Kidney (tissue), 14 donors: Measurements from ENCODE around the gene ACAP3. TPM values are rescaled to one million over a fixed set of nuclear protein-coding genes. Genes with fewer than 3 reads are reported as not detected.

Source experiments
- DNase-seq, 5 donors: peaks; one replicate each; pipeline ENCODE4 v3.0.0-alpha.2; 2013 to 2020
- FAIRE-seq: peaks from 2 replicates; lab custom pipeline; 2012; peaks lifted over from hg19 to GRCh38; lab: Jason Lieb, UNC
- H3K27ac ChIP-seq, 2 donors: one replicate each; pipeline ENCODE4 v1.7.0; 2013; ENCODE audit warnings: low read depth in 2 of 2, low read length in 2 of 2, inconsistent platforms in 1 of 2
- H3K27me3 ChIP-seq: one replicate; pipeline ENCODE4 v1.7.1; 2013; ENCODE audit warnings: low read length, inconsistent platforms; ENCODE audit not compliant: control insufficient read depth, insufficient read depth
- H3K36me3 ChIP-seq, 3 donors: one replicate each; pipeline versions ENCODE4 v1.7.0 to v1.7.1; 2013; ENCODE audit warnings: low read length in 3 of 3, control low read depth in 1 of 3, inconsistent platforms in 1 of 3; ENCODE audit not compliant: insufficient read depth in 3 of 3, control insufficient read depth in 2 of 3
- H3K4me1 ChIP-seq, 3 donors: one replicate each; pipeline versions ENCODE4 v1.7.0 to v1.7.1; 2013; ENCODE audit warnings: low read length in 3 of 3, inconsistent platforms in 1 of 3, low read depth in 1 of 3; ENCODE audit not compliant: control insufficient read depth in 2 of 3, insufficient read depth in 2 of 3
- H3K4me3 ChIP-seq, 3 donors: one replicate each; pipeline versions ENCODE4 v1.7.0 to v1.8.1; 2013; ENCODE audit warnings: low read length in 3 of 3, control low read depth in 1 of 3, inconsistent platforms in 1 of 3
- H3K9ac ChIP-seq, 3 donors: one replicate each; pipeline versions ENCODE4 v1.7.0 to v1.7.1; 2013; ENCODE audit warnings: low read length in 3 of 3, control low read depth in 1 of 3, inconsistent platforms in 1 of 3
- H3K9me3 ChIP-seq, 3 donors: one replicate each; pipeline versions ENCODE4 v1.7.0 to v1.7.1; 2013; ENCODE audit warnings: low read length in 3 of 3, control low read depth in 1 of 3, inconsistent platforms in 1 of 3; ENCODE audit not compliant: control insufficient read depth in 2 of 3, insufficient read depth in 1 of 3
- CTCF ChIP-seq: IDR thresholded peaks from 3 replicates; pipeline ENCODE4 v1.5.1; 2012; ENCODE audit warnings: mild to moderate bottlenecking, moderate library complexity, borderline replicate concordance; ENCODE audit not compliant: insufficient read depth; ENCODE audit errors: extremely low read depth
- intact Hi-C: fragments of 100-400 bp; cut with DNase I; formaldehyde crosslinking; loops from one replicate; pipeline ENCODE4 v1.11.1; 2022
- polyA plus RNA-seq: library from polyadenylated mRNA; stranded (reverse); fragments of 350-450 nt; fragmentation: Illumina TruSeq; extraction: RNeasy Lipid Tissue Mini Kit (QIAGEN cat#74804); gene quantifications from one replicate; pipeline ENCODE4 v1.2.3, GENCODE V29; 2014; ENCODE audit warnings: low read depth, low replicate concordance; ENCODE audit not compliant: insufficient read depth
- total RNA-seq: library from RNA; stranded (reverse); fragmentation: NEBNext Ultra II Directional; extraction: Animal tissue kit (Norgen Biotek cat#: 25700); gene quantifications from one replicate; pipeline ENCODE4 v1.2.1, GENCODE V29; 2021
- donor health status: control.
- donor health status: control.
- donor health status: control.
- donor health status: control.
- donor health status: control.
- donor health status: DM: yes; HTN: yes; CAD: no.
- donor health status: Normal renal cell carcinoma (clear cell type).

ACAP3 gene
- total and polyA plus RNA-seq, 2 donors from 2014 or later, result 15.9 to 39.5 TPM

DNA sequence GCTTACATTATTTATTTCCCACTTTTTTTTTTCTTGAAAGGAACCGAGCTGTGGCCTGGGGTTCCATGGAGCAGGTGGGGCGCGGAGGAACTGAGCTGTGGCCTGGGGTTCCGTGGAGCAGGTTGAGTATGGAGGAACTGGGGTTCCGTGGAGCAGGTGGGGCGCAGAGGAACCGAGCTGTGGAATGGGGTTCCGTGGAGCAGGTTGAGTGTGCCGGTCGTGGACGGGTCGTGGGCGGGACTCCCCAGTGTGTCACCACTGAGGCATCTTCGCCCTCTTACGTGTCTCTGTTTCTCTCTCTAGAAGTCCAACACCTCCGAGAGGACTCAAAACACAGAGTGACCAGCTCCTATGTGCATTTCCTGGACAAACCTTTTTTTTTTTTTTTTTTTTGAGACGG lies 28.7 kb downstream of the ACAP3 start:
- Histone ChIP-seq H3K27ac (peak overlapping the region in 1 of 2 donors; percentile 32), H3K9me3 (no peaks in the 10 kb centered on the region), H3K9ac (no peak overlapping the region), H3K27me3 (no peaks in the 10 kb centered on the region), H3K4me1 (peaks cover 0 to 19% (median 11%) of the 10 kb centered on the region in 3 donors), H3K36me3 (no peaks in the 10 kb centered on the region), H3K4me3 (no peak overlapping the region)
- intact Hi-C loops, result no loop called here
- TF ChIP-seq CTCF, result no peak
- DNase-seq (no peak), FAIRE-seq (no peak)

GRCh38 chr1:1278620-1279019 lies 29.1 kb downstream of the ACAP3 start:
- Histone ChIP-seq H3K36me3 (no peaks in the 10 kb centered on the region), H3K9me3 (no peaks in the 10 kb centered on the region), H3K9ac (no peak overlapping the region), H3K4me1 (peaks cover 0 to 19% (median 11%) of the 10 kb centered on the region in 3 donors), H3K27ac (peak overlapping the region in 1 of 2 donors; percentile 32), H3K4me3 (no peak overlapping the region), H3K27me3 (no peaks in the 10 kb centered on the region)
- TF ChIP-seq CTCF, result no peak
- FAIRE-seq (no peak), DNase-seq (no peak)
- intact Hi-C loops, result no loop called here

DNA sequence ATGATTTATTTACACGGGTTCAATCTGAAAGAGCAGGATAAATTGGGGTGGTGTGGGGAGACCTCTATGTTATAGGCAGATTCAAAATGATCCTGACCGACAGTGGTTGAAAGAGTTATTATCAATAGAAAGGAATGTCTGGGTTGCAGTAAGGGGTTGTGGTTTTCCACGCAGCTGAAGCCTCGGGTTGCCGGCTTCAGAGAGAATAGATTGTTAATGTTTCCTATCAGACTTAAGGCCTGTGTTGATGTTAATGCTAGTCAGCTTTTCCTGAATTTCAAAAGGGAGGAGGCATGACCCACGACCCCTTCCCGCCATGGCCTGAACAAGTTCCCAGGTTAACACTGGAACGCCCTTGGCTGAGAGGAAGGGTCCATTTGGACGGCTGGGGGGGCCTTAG lies 31.9 kb downstream of the ACAP3 start:
- H3K4me1 ChIP-seq, result peaks cover 0 to 23% (median 22%) of the 10 kb centered on the region in 3 donors
- H3K9ac ChIP-seq, result no peak overlapping the region
- no peak overlapping the region for H3K4me3 ChIP-seq
- intact Hi-C loops, result no loop called here
- no peaks in the 10 kb centered on the region for H3K27me3 ChIP-seq
- H3K27ac ChIP-seq, result no peak overlapping the region
- no peak for DNase-seq
- TF ChIP-seq CTCF, result no peak
- H3K9me3 ChIP-seq, result no peaks in the 10 kb centered on the region
- H3K36me3 ChIP-seq, result peaks cover 0 to 5% (median 0%) of the 10 kb centered on the region in 3 donors
- no peak for FAIRE-seq

DNA sequence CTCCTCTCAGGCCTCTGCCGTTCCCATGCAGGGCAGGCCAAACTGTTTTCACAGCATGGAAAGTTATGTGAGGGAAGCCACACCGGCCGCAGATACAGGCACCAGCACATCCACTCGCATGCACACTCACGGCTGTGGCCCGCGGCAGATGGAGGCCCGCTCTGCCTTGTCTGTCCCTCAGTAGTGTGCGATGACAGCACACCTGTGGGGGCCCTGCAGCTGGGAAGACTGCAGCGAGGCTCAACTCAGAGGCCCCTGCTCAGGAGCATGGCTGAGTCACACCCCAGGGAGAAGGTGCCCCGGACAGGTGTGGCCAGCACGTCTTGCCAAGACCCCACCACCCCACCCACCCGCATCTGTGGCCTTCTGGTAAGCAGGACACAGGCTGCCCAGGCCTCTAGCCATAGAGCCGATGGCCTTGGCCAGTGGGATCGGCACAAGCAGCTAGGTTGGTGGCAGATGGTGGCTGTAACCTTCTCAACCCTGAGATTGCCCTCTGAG lies 32.7 kb downstream of the ACAP3 start:
- DNase-seq, result peak in 1 of 5 donors; percentile 76
- H3K36me3 ChIP-seq, result peaks cover 0 to 5% (median 0%) of the 10 kb centered on the region in 3 donors
- H3K4me1 ChIP-seq, result peaks cover 0 to 29% (median 25%) of the 10 kb centered on the region in 3 donors
- no peak overlapping the region for H3K9ac ChIP-seq
- TF ChIP-seq CTCF, result no peak
- intact Hi-C loops, result no loop called here
- H3K4me3 ChIP-seq, result peak overlapping the region in 1 of 3 donors; percentile 87
- H3K9me3 ChIP-seq, result no peaks in the 10 kb centered on the region
- FAIRE-seq, result no peak
- H3K27ac ChIP-seq, result no peak overlapping the region
- H3K27me3 ChIP-seq, result no peaks in the 10 kb centered on the region
